Trophoblast cell (in vitro differentiated cells and primary cell): ENCODE measurements around the gene ATG9A.

ENCODE experiments used
- DNase-seq, 2 donors: peaks; one replicate each; pipeline ENCODE4 v3.0.0-alpha.2; 2016
- H2AFZ ChIP-seq: 2 replicates; pipeline ENCODE4 v1.6.1; 2013; ENCODE audit warnings: low read length, moderate library complexity, mild to moderate bottlenecking; ENCODE audit not compliant: insufficient read depth, poor library complexity
- H2AK5ac ChIP-seq: 2 replicates; pipeline ENCODE4 v1.6.1; 2013; ENCODE audit warnings: mild to moderate bottlenecking, low read length
- H2BK120ac ChIP-seq: 2 replicates; pipeline ENCODE4 v1.6.1; 2013; ENCODE audit warnings: low read length, mild to moderate bottlenecking, moderate library complexity; ENCODE audit not compliant: insufficient read depth, poor library complexity
- H2BK12ac ChIP-seq: 2 replicates; pipeline ENCODE4 v1.6.1; 2013; ENCODE audit warnings: mild to moderate bottlenecking, low read length, moderate library complexity
- H2BK5ac ChIP-seq: 2 replicates; pipeline ENCODE4 v1.6.1; 2013; ENCODE audit warnings: low read length, low read depth, moderate library complexity, mild to moderate bottlenecking; ENCODE audit not compliant: poor library complexity
- H3K14ac ChIP-seq: 2 replicates; pipeline ENCODE4 v1.6.1; 2013; ENCODE audit warnings: mild to moderate bottlenecking, low read length
- H3K18ac ChIP-seq: 2 replicates; pipeline ENCODE4 v1.6.1; 2013; ENCODE audit warnings: mild to moderate bottlenecking, low read length
- H3K23ac ChIP-seq: 2 replicates; pipeline ENCODE4 v1.6.1; 2013; ENCODE audit warnings: low read length
- H3K27ac ChIP-seq: 2 replicates; pipeline ENCODE4 v1.5.1; 2013; ENCODE audit warnings: low read depth, mild to moderate bottlenecking, inconsistent platforms, low read length, moderate library complexity
- H3K27me3 ChIP-seq: 2 replicates; pipeline ENCODE4 v1.6.1; 2013; ENCODE audit warnings: inconsistent platforms, mild to moderate bottlenecking, low read length, moderate library complexity; ENCODE audit not compliant: insufficient read depth
- H3K36me3 ChIP-seq, 2 experiments: 1 replicate in 1 of 2; 2 replicates in 1 of 2; pipeline ENCODE4 v1.6.1; 2013; ENCODE audit warnings: low read length in 2 of 2, mild to moderate bottlenecking in 2 of 2, moderate library complexity in 1 of 2; ENCODE audit not compliant: insufficient read depth in 2 of 2, control insufficient read depth in 1 of 2
- H3K4ac ChIP-seq: 2 replicates; pipeline ENCODE4 v1.6.1; 2013; ENCODE audit warnings: low read depth, mild to moderate bottlenecking, low read length, moderate library complexity
- H3K4me1 ChIP-seq, 2 experiments: 1 replicate in 1 of 2; 2 replicates in 1 of 2; pipeline ENCODE4 v1.6.1; 2013; ENCODE audit warnings: low read length in 2 of 2, mild to moderate bottlenecking in 2 of 2, moderate library complexity in 1 of 2; ENCODE audit not compliant: insufficient read depth in 2 of 2, control insufficient read depth in 1 of 2
- H3K4me2 ChIP-seq: 2 replicates; pipeline ENCODE4 v1.6.1; 2013; ENCODE audit warnings: inconsistent platforms, mild to moderate bottlenecking, low read length, moderate library complexity
- H3K4me3 ChIP-seq: 2 replicates; pipeline ENCODE4 v1.5.1; 2013; ENCODE audit warnings: mild to moderate bottlenecking, low read depth, low read length, inconsistent platforms
- H3K79me1 ChIP-seq: one replicate; pipeline ENCODE4 v1.6.1; 2013; ENCODE audit warnings: low read length
- H3K79me2 ChIP-seq: 2 replicates; pipeline ENCODE4 v1.6.1; 2013; ENCODE audit warnings: low read length, mild to moderate bottlenecking; ENCODE audit not compliant: control insufficient read depth, insufficient read depth, poor library complexity
- H3K9ac ChIP-seq: 2 replicates; pipeline ENCODE4 v1.6.1; 2013; ENCODE audit warnings: mild to moderate bottlenecking, low read length
- H3K9me3 ChIP-seq: 2 replicates; pipeline ENCODE4 v1.6.1; 2013; ENCODE audit warnings: low read depth, mild to moderate bottlenecking, control low read depth, inconsistent platforms, low read length; ENCODE audit not compliant: insufficient read depth
- H4K12ac ChIP-seq: 2 replicates; pipeline ENCODE4 v1.6.1; 2013; ENCODE audit warnings: low read depth, mild to moderate bottlenecking, low read length, moderate library complexity
- H4K8ac ChIP-seq: 2 replicates; pipeline ENCODE4 v1.6.1; 2013; ENCODE audit warnings: low read depth, mild to moderate bottlenecking, low read length, moderate library complexity
- H4K91ac ChIP-seq: one replicate; pipeline ENCODE4 v1.6.1; 2013; ENCODE audit warnings: low read depth, mild to moderate bottlenecking, low read length, moderate library complexity
- WGBS: extraction: QIAGEN DNeasy Blood & Tissue Kit; methylation state at CpG from one replicate; pipeline ENCODE4 v1.1.7; 2013; ENCODE audit warnings: missing lambda C conversion rate; ENCODE audit not compliant: insufficient read length, insufficient coverage; ENCODE audit errors: extremely low coverage; 5-methylcytosine and 5-hydroxymethylcytosine counted together

Gene ATG9A

DNA sequence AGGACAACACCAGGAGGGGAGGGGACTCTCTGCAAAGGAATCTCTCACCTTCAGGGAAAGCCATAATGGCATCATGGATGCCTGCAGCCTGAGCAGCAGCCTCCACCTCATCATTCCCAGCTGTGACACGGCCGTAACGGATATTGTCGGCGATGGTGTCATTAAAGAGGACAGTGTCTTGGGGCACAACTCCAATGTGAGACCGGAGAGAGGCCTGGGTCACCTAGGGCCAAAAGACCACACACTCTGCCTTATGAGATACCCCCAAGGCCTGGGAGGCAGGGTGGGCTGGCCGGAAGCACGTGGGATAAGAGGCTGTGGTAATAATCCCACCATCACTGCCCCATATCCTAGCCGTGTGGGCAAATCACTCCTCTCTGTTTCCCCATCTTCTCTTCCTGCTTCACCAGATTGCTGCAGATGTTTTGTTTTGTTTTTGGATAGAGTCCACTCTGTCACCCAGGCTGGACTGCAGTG is 18.5 kb downstream of the ATG9A start:
- H3K18ac ChIP-seq, result no peak overlapping the region
- H3K36me3 ChIP-seq, result peaks cover 58 to 63% of the 10 kb centered on the region in 2 experiments
- H3K79me2 ChIP-seq, result peaks cover 5% of the 10 kb centered on the region
- peaks cover 2 to 4% of the 10 kb centered on the region in 2 experiments for H3K4me1 ChIP-seq
- no peak overlapping the region for H3K14ac ChIP-seq
- WGBS, result no CpG with 5 or more reads among the region's 9 CpGs
- H3K79me1 ChIP-seq, result peaks cover 5% of the 10 kb centered on the region
- no peak overlapping the region for H3K9ac ChIP-seq
- H2BK5ac ChIP-seq, result no peak overlapping the region
- no peak overlapping the region for H3K23ac ChIP-seq
- no peak overlapping the region for H3K4me3 ChIP-seq
- H2BK120ac ChIP-seq, result no peak overlapping the region
- H3K4me2 ChIP-seq, result no peak overlapping the region
- no peak overlapping the region for H3K4ac ChIP-seq
- H4K12ac ChIP-seq, result no peak overlapping the region
- no peaks in the 10 kb centered on the region for H3K9me3 ChIP-seq
- H2AFZ ChIP-seq, result no peak overlapping the region
- no peak overlapping the region for H4K8ac ChIP-seq
- no peak overlapping the region for H4K91ac ChIP-seq
- H2AK5ac ChIP-seq, result no peak overlapping the region
- H2BK12ac ChIP-seq, result no peak overlapping the region
- no peaks in the 10 kb centered on the region for H3K27me3 ChIP-seq
- no peak overlapping the region for H3K27ac ChIP-seq
- no peak for DNase-seq

- Histone ChIP-seq H3K9ac (no peak overlapping the region), H4K12ac (no peak overlapping the region), H3K4me2 (no peak overlapping the region), H3K23ac (no peak overlapping the region), H3K4me1 (peaks cover 2 to 4% of the 10 kb centered on the region in 2 experiments), H3K4ac (no peak overlapping the region), H3K18ac (no peak overlapping the region), H2BK12ac (no peak overlapping the region), H3K36me3 (peaks cover 56 to 63% of the 10 kb centered on the region in 2 experiments), H2AFZ (no peak overlapping the region), H2BK5ac (no peak overlapping the region), H4K8ac (no peak overlapping the region), H3K27me3 (no peaks in the 10 kb centered on the region), H2AK5ac (no peak overlapping the region), H2BK120ac (no peak overlapping the region), H3K27ac (no peak overlapping the region), H3K79me2 (peaks cover 5% of the 10 kb centered on the region), H3K9me3 (no peaks in the 10 kb centered on the region), H4K91ac (no peak overlapping the region), H3K4me3 (no peak overlapping the region), H3K79me1 (peaks cover 5% of the 10 kb centered on the region), H3K14ac (no peak overlapping the region)
- WGBS, result no CpG with 5 or more reads among the region's 24 CpGs
- DNase-seq, result no peak
Measured at GRCh38 chr2:219210196-219210885, 19.1 kb downstream of the ATG9A start.

GRCh38 chr2:219209236-219210195 is 19.9 kb downstream of the ATG9A start:
- no CpG with 5 or more reads among the region's 18 CpGs for WGBS
- no peak overlapping the region for H3K4me2 ChIP-seq

GRCh38 chr2:219207884-219208740 is 21.3 kb downstream of the ATG9A start:
- Histone ChIP-seq H3K14ac (no peak overlapping the region), H2BK5ac (no peak overlapping the region), H4K8ac (no peak overlapping the region), H3K79me1 (peaks cover 5% of the 10 kb centered on the region), H3K9ac (no peak overlapping the region), H3K79me2 (peaks cover 5% of the 10 kb centered on the region), H3K23ac (no peak overlapping the region), H3K36me3 (peaks cover 39 to 44% of the 10 kb centered on the region in 2 experiments), H3K27ac (no peak overlapping the region), H4K91ac (no peak overlapping the region), H3K4me3 (no peak overlapping the region), H3K18ac (no peak overlapping the region), H2BK12ac (no peak overlapping the region), H2AK5ac (no peak overlapping the region), H3K4ac (no peak overlapping the region), H3K4me1 (peaks cover 2 to 4% of the 10 kb centered on the region in 2 experiments), H3K4me2 (no peak overlapping the region), H2BK120ac (no peak overlapping the region), H4K12ac (no peak overlapping the region), H3K9me3 (no peaks in the 10 kb centered on the region), H3K27me3 (no peaks in the 10 kb centered on the region), H2AFZ (no peak overlapping the region)
- no CpG with 5 or more reads among the region's 17 CpGs for WGBS
- DNase-seq, result no peak

More at GRCh38 chr2:219209236-219210195, 19.9 kb downstream of the ATG9A start:
- H2BK5ac ChIP-seq, result no peak overlapping the region
- no peak overlapping the region for H3K23ac ChIP-seq
- H3K79me1 ChIP-seq, result peaks cover 5% of the 10 kb centered on the region
- no peak overlapping the region for H3K9ac ChIP-seq
- H3K27ac ChIP-seq, result no peak overlapping the region
- no peak overlapping the region for H3K4ac ChIP-seq
- no peak overlapping the region for H2AFZ ChIP-seq
- no peak overlapping the region for H3K18ac ChIP-seq
- H3K14ac ChIP-seq, result no peak overlapping the region
- peaks cover 52 to 58% of the 10 kb centered on the region in 2 experiments for H3K36me3 ChIP-seq
- H2AK5ac ChIP-seq, result no peak overlapping the region
- no peak overlapping the region for H2BK12ac ChIP-seq
- H4K8ac ChIP-seq, result no peak overlapping the region
- no peak for DNase-seq
- no peak overlapping the region for H4K12ac ChIP-seq
- no peak overlapping the region for H4K91ac ChIP-seq
- H2BK120ac ChIP-seq, result no peak overlapping the region
- peaks cover 5% of the 10 kb centered on the region for H3K79me2 ChIP-seq
- no peaks in the 10 kb centered on the region for H3K9me3 ChIP-seq
- no peak overlapping the region for H3K4me3 ChIP-seq
- H3K27me3 ChIP-seq, result no peaks in the 10 kb centered on the region
- peaks cover 2 to 4% of the 10 kb centered on the region in 2 experiments for H3K4me1 ChIP-seq
